Keratinocyte (primary cell): ENCODE results near the gene TMEM147. TPM values are rescaled to one million over a fixed set of nuclear protein-coding genes. Genes with fewer than 3 reads are reported as not detected.

Experiments
- DNase-seq: peaks from one replicate; pipeline ENCODE4 v3.0.0-alpha.2; 2011; ENCODE audit warnings: low read depth, missing footprints, low spot score
- FAIRE-seq: peaks from 2 replicates; lab custom pipeline; 2011; peaks lifted over from hg19 to GRCh38; lab: Jason Lieb, UNC
- H2AFZ ChIP-seq: 2 replicates; pipeline ENCODE4 v1.6.0; 2012; ENCODE audit warnings: low read length, control low read depth, inconsistent platforms; ENCODE audit not compliant: control insufficient read depth
- H3K27ac ChIP-seq: 2 replicates; pipeline ENCODE4 v1.5.1; 2011; ENCODE audit warnings: low read length; ENCODE audit not compliant: control insufficient read depth, insufficient read depth
- H3K27me3 ChIP-seq: 3 replicates; pipeline ENCODE4 v1.6.0; 2011; ENCODE audit warnings: low read length; ENCODE audit not compliant: control insufficient read depth, insufficient read depth; ENCODE audit errors: extremely low read depth
- H3K36me3 ChIP-seq, 2 experiments: 2 replicates in 1 of 2; 3 replicates in 1 of 2; pipeline ENCODE4 v1.5.1; 2011; ENCODE audit warnings: low read length in 2 of 2, mild to moderate bottlenecking in 1 of 2; ENCODE audit not compliant: control insufficient read depth in 2 of 2, insufficient read depth in 2 of 2; ENCODE audit errors: extremely low read depth in 1 of 2
- H3K4me1 ChIP-seq: 3 replicates; pipeline ENCODE4 v1.5.1; 2011; ENCODE audit warnings: low read length; ENCODE audit not compliant: control insufficient read depth, insufficient read depth; ENCODE audit errors: extremely low read depth
- H3K4me2 ChIP-seq: 3 replicates; pipeline ENCODE4 v1.6.0; 2011; ENCODE audit warnings: low read depth, low read length; ENCODE audit not compliant: control insufficient read depth, insufficient read depth; ENCODE audit errors: extremely low read depth
- H3K4me3 ChIP-seq, 3 experiments: fragments of 200-600 bp in 1 of 3; sonication (generic) in 1 of 3; 2 replicates in 2 of 3; 3 replicates in 1 of 3; pipeline ENCODE4 v1.5.1; 2011 to 2016; ENCODE audit warnings: low read length in 3 of 3, mild to moderate bottlenecking in 3 of 3, control low read depth in 2 of 3, inconsistent platforms in 1 of 3, low read depth in 1 of 3, mixed read lengths in 1 of 3, mixed run types in 1 of 3, moderate library complexity in 1 of 3; ENCODE audit not compliant: control insufficient read depth in 2 of 3, insufficient read depth in 2 of 3; ENCODE audit errors: extremely low read depth in 1 of 3
- H3K79me2 ChIP-seq: 2 replicates; pipeline ENCODE4 v1.6.0; 2012; ENCODE audit warnings: low read length; ENCODE audit not compliant: control insufficient read depth, insufficient read depth
- H3K9ac ChIP-seq: 3 replicates; pipeline ENCODE4 v1.6.0; 2011; ENCODE audit warnings: low read length; ENCODE audit not compliant: control insufficient read depth, insufficient read depth; ENCODE audit errors: extremely low read depth
- H3K9me1 ChIP-seq: 3 replicates; pipeline ENCODE4 v1.6.0; 2011; ENCODE audit warnings: low read length; ENCODE audit not compliant: control insufficient read depth, insufficient read depth; ENCODE audit errors: extremely low read depth
- H3K9me3 ChIP-seq: 2 replicates; pipeline ENCODE4 v1.5.1; 2012; ENCODE audit warnings: low read depth, low read length; ENCODE audit not compliant: control insufficient read depth
- H4K20me1 ChIP-seq: 3 replicates; pipeline ENCODE4 v1.6.0; 2011; ENCODE audit warnings: low read length; ENCODE audit not compliant: control insufficient read depth, insufficient read depth; ENCODE audit errors: extremely low read depth
- CTCF ChIP-seq, 3 experiments: IDR thresholded peaks in 1 of 3; conservative IDR thresholded peaks in 1 of 3; optimal IDR thresholded peaks in 1 of 3; 2 replicates in 2 of 3; 3 replicates in 1 of 3; pipeline versions ENCODE3 to v1.5.1; 2011; ENCODE audit warnings: low read length in 3 of 3, mild to moderate bottlenecking in 3 of 3, moderate library complexity in 2 of 3, control low read depth in 1 of 3, inconsistent platforms in 1 of 3; ENCODE audit not compliant: insufficient read depth in 2 of 3; ENCODE audit errors: extremely low read depth in 1 of 3
- EZH2 ChIP-seq: IDR thresholded peaks from one replicate; pipeline ENCODE4 v1.6.1; 2012; ENCODE audit warnings: inconsistent platforms, mild to moderate bottlenecking, low read length, moderate library complexity
- dilution Hi-C: fragments of 300-500 bp; cut with MboI; formaldehyde crosslinking; loops from one replicate; pipeline ENCODE4 v1.7.0; 2020; ENCODE audit warnings: low sequenced_read_pairs; ENCODE audit not compliant: extremely low pct_ligation_motif_present
- polyA plus RNA-seq, 5 experiments: library from polyadenylated mRNA; depleted of rRNA in 3 of 5; stranded (reverse) in 3 of 5; stranded (forward) in 1 of 5; unstranded in 1 of 5; fragments of >200 nt; gene quantifications; 1 replicate in 1 of 5; 2 replicates in 3 of 5; 3 replicates in 1 of 5; pipeline versions ENCODE4 v1.2.1 to v1.2.3, GENCODE V29; 2011 to 2012; ENCODE audit warnings: missing spikeins in 2 of 5, low read depth in 1 of 5, low replicate concordance in 1 of 5

Gene TMEM147
- polyA plus RNA-seq, 1 donor (not counting 4 experiments of a cell fraction or from before 2014, with no cell fraction given): 134 TPM

DNA sequence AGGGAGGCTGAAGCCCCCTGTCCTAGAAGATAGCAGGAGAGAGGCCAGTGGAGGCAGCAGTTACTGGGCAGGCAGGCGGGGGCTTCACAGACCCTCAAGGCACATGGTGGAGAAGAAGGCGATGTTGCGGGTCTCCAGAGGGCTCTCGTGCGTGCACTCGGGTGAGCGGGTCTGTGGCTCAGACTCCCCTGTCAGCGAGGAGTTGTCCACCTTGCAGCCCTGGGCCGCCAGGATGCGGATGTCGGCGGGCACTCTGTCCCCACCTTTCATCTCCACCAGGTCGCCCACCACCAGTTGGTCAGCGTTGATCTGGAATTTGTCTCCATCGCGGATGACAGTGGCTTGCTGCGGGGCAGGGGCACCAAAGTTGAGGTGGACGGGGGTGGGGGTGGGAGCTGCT lies 14.8 kb downstream of the TMEM147 start:
- Histone ChIP-seq H3K9ac (no peak overlapping the region), H3K27ac (no peak overlapping the region), H3K27me3 (peaks cover 23% of the 10 kb centered on the region), H3K4me1 (no peaks in the 10 kb centered on the region), H4K20me1 (no peaks in the 10 kb centered on the region), H3K9me3 (no peaks in the 10 kb centered on the region), H3K4me2 (no peak overlapping the region), H3K9me1 (no peaks in the 10 kb centered on the region), H2AFZ (no peak overlapping the region), H3K79me2 (no peaks in the 10 kb centered on the region), H3K4me3 (no peak overlapping the region), H3K36me3 (no peaks in the 10 kb centered on the region)
- dilution Hi-C loops: no loop called here
- TF ChIP-seq CTCF (optimal IDR thresholded peaks at IDR 0.05 in 1 of 3, IDR thresholded peaks at IDR 0.05 in 1 of 3, conservative IDR thresholded peaks at IDR 0.05 in 1 of 3; ENCODE audit: extremely low read depth in 1 of 3, insufficient read depth in 2 of 3, low read length in 3 of 3) (no peak), EZH2 (no peak)
- FAIRE-seq (no peak), DNase-seq (no peak)

GRCh38 chr19:35560677-35561076 lies 15.3 kb downstream of the TMEM147 start:
- Histone ChIP-seq H2AFZ (no peak overlapping the region), H3K4me1 (no peaks in the 10 kb centered on the region), H3K27me3 (peaks cover 23% of the 10 kb centered on the region), H3K79me2 (no peaks in the 10 kb centered on the region), H4K20me1 (no peaks in the 10 kb centered on the region), H3K36me3 (no peaks in the 10 kb centered on the region), H3K9ac (no peak overlapping the region), H3K4me3 (no peak overlapping the region), H3K9me1 (no peaks in the 10 kb centered on the region), H3K4me2 (no peak overlapping the region), H3K27ac (no peak overlapping the region), H3K9me3 (no peaks in the 10 kb centered on the region)
- no peak for DNase-seq
- dilution Hi-C loops: no loop called here
- FAIRE-seq: no peak
- TF ChIP-seq EZH2 (no peak), CTCF (optimal IDR thresholded peaks at IDR 0.05 in 1 of 3, IDR thresholded peaks at IDR 0.05 in 1 of 3, conservative IDR thresholded peaks at IDR 0.05 in 1 of 3; ENCODE audit: extremely low read depth in 1 of 3, insufficient read depth in 2 of 3, low read length in 3 of 3) (no peak)
